HepG2 (cell line): Measurements from ENCODE around the gene CDK13. TPM values are rescaled to one million over a fixed set of nuclear protein-coding genes. Genes with fewer than 3 reads are reported as not detected.

Experiments used
- ARHGAP35 ChIP-seq: sonication (generic); formaldehyde crosslinking; IDR thresholded peaks from 2 replicates; pipeline ENCODE4 v1.9.0; 2022; ENCODE audit warnings: mild to moderate bottlenecking, inconsistent platforms, moderate library complexity, missing genetic modification reagents, borderline replicate concordance
- ATF1 ChIP-seq: IDR thresholded peaks from 2 replicates; pipeline ENCODE4 v1.6.1; 2016; ENCODE audit warnings: mild to moderate bottlenecking, control low read depth
- BATF2 ChIP-seq: sonication (generic); formaldehyde crosslinking; IDR thresholded peaks from 2 replicates; pipeline ENCODE4 v1.8.0; 2022; ENCODE audit warnings: mild to moderate bottlenecking, missing genetic modification reagents, moderate library complexity
- EHMT2 ChIP-seq: fragments of 200-600 bp; sonication (generic); IDR thresholded peaks from 2 replicates; pipeline ENCODE4 v1.7.0; 2017; ENCODE audit warnings: antibody characterized with exemption, low read depth, low read length, borderline replicate concordance
- FOXK2 ChIP-seq: fragments of 450-650 bp; IDR thresholded peaks from 2 replicates; pipeline ENCODE4 v1.6.1; 2016
- IKZF5 ChIP-seq: IDR thresholded peaks from 2 replicates; pipeline ENCODE4 v1.6.1; 2018; ENCODE audit warnings: missing genetic modification reagents, mild to moderate bottlenecking, missing compliant biosample characterization
- KMT2B ChIP-seq: IDR thresholded peaks from 2 replicates; pipeline ENCODE4 v1.6.1; 2016; ENCODE audit warnings: missing genetic modification reagents, missing compliant biosample characterization
- MBNL3 ChIP-seq: fragments of 250-450 bp; sonication (Bioruptor Pico); conservative IDR thresholded peaks from 2 replicates; pipeline ENCODE4 v1.8.0; 2022; ENCODE audit warnings: mild to moderate bottlenecking, inconsistent platforms
- MNT ChIP-seq: fragments of 450-650 bp; IDR thresholded peaks from 2 replicates; pipeline ENCODE4 v1.6.1; 2016
- NR3C1 ChIP-seq: sonication (generic); formaldehyde crosslinking; IDR thresholded peaks from 2 replicates; pipeline ENCODE4 v1.4.0; 2020; ENCODE audit warnings: missing genetic modification reagents
- RARA ChIP-seq: IDR thresholded peaks from 2 replicates; pipeline ENCODE4 v1.6.1; 2016; ENCODE audit warnings: missing genetic modification reagents, missing compliant biosample characterization
- SP5 ChIP-seq: IDR thresholded peaks from 2 replicates; pipeline ENCODE4 v1.6.1; 2016; ENCODE audit warnings: low read depth, borderline replicate concordance
- SRSF9 ChIP-seq: fragments of 200-400 bp; formaldehyde crosslinking; IDR thresholded peaks from 2 replicates; pipeline ENCODE4 v1.6.1; 2018; ENCODE audit warnings: borderline replicate concordance, mild to moderate bottlenecking, low read depth, low read length; ENCODE audit not compliant: insufficient read depth, poor library complexity, severe bottlenecking
- ZNF282 ChIP-seq: fragments of 450-650 bp; IDR thresholded peaks from 2 replicates; pipeline ENCODE4 v1.6.1; 2018; ENCODE audit not compliant: partially characterized antibody
- ZNF333 ChIP-seq: sonication (generic); formaldehyde crosslinking; IDR thresholded peaks from 2 replicates; pipeline ENCODE4 v1.4.0; 2020; ENCODE audit warnings: mild to moderate bottlenecking, missing genetic modification reagents, borderline replicate concordance
- ZNF44 ChIP-seq: sonication (generic); formaldehyde crosslinking; IDR thresholded peaks from 2 replicates; pipeline ENCODE4 v1.5.1; 2020; ENCODE audit warnings: mild to moderate bottlenecking, missing genetic modification reagents
- ZNF564 ChIP-seq: sonication (generic); formaldehyde crosslinking; IDR thresholded peaks from 2 replicates; pipeline ENCODE4 v1.8.1; 2023; ENCODE audit warnings: mild to moderate bottlenecking, missing genetic modification reagents
- ZNF572 ChIP-seq: sonication (generic); formaldehyde crosslinking; IDR thresholded peaks from 2 replicates; pipeline ENCODE4 v1.5.1; 2020; ENCODE audit warnings: mild to moderate bottlenecking, missing genetic modification reagents
- ZSCAN29 ChIP-seq: sonication (generic); formaldehyde crosslinking; conservative IDR thresholded peaks from 2 replicates; pipeline ENCODE4 v1.4.0; 2020; ENCODE audit warnings: mild to moderate bottlenecking, missing genetic modification reagents
- polyA plus RNA-seq, 8 experiments: library from polyadenylated mRNA; depleted of rRNA in 3 of 8; stranded (reverse) in 7 of 8; unstranded in 1 of 8; fragments of >200 nt; fragmentation: Illumina TruSeq in 4 of 8; extraction: Trizol in 4 of 8; gene quantifications; 2 replicates each; pipeline versions ENCODE4 v1.2.1 to v1.2.3, GENCODE V29; 2011 to 2016; ENCODE audit warnings: low read depth in 4 of 8, missing spikeins in 1 of 8, mixed read lengths in 1 of 8; ENCODE audit not compliant: insufficient read depth in 1 of 8
- total RNA-seq, 5 experiments: library from RNA; depleted of rRNA; stranded (reverse); fragments of >200 nt; fragmentation: Illumina TruSeq; extraction: Trizol; gene quantifications; 2 replicates each; pipeline ENCODE4 v1.2.3, GENCODE V29; 2016; ENCODE audit warnings: low read depth in 1 of 5
- TF ChIP-seq, protein P1 (sequence below): fragments of 450-650 bp; IDR thresholded peaks from 2 replicates; pipeline ENCODE4 v1.6.1; 2017
- TF ChIP-seq, protein P2 (sequence below): sonication (generic); formaldehyde crosslinking; IDR thresholded peaks from 2 replicates; pipeline ENCODE4 v1.4.0; 2020; ENCODE audit warnings: missing genetic modification reagents, borderline replicate concordance
- TF ChIP-seq, protein P3 (sequence below): sonication (generic); formaldehyde crosslinking; IDR thresholded peaks from 2 replicates; pipeline ENCODE4 v1.5.0; 2020; ENCODE audit warnings: missing genetic modification reagents

The CDK13 gene
- total and polyA plus RNA-seq, 2 of the 13 experiments (the other 11 are each of a cell fraction or from before 2014, with no cell fraction given) = 21.0 to 40.9 TPM

DNA sequence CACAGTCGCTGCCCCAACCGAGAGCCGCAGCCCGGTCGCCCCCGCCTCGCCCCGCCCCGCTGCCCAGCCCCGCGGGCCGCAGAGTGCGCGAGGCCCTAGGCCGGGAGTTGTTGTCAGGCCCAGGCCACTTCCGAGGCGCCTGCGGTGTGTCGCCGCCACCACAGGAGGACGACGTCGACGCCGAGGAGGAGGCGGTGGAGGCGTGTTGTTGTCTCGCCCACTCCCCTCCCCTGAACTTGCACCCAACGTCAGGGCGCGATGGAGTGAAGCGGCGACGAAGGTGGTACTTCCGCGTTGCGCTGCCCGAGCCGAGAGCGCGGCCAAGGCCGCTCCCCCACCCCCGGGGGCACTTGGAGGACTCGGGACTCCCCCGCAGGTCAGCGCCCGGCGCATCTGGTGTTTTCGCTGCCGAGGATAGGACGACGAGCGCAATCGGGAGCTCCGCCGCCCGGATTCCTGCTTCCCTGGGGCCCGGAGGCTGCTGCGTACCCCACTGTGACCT is at the start of gene CDK13 (continued):
- TF ChIP-seq ZNF564 (CRISPR knock-in tag) (peak; percentile 55), MBNL3 (CRISPR knock-in tag) (no peak), FOXK2 (no peak), ARHGAP35 (no peak), ZNF282 (no peak), ZNF572 (peak; percentile 48; the same call in 1 of the 2 replicates), BATF2 (CRISPR knock-in tag) (peak; percentile 16; the same call in 1 of the 2 replicates), SRSF9 (no peak), IKZF5 (CRISPR knock-in tag) (no peak), ZNF44 (CRISPR knock-in tag) (no peak), EHMT2 (no peak), NR3C1 (CRISPR knock-in tag) (no peak), ATF1 (CRISPR knock-in tag) (no peak), RARA (CRISPR knock-in tag) (peak; percentile 33; the same call in 1 of the 2 replicates), ZNF333 (CRISPR knock-in tag) (peak; percentile 84; the same call in 1 of the 2 replicates), ZSCAN29 (CRISPR knock-in tag) (no peak), MNT (no peak), SP5 (CRISPR knock-in tag) (no peak), KMT2B (CRISPR knock-in tag) (peak; percentile 15; the same call in 1 of the 2 replicates)
- TF ChIP-seq, protein P1, sequence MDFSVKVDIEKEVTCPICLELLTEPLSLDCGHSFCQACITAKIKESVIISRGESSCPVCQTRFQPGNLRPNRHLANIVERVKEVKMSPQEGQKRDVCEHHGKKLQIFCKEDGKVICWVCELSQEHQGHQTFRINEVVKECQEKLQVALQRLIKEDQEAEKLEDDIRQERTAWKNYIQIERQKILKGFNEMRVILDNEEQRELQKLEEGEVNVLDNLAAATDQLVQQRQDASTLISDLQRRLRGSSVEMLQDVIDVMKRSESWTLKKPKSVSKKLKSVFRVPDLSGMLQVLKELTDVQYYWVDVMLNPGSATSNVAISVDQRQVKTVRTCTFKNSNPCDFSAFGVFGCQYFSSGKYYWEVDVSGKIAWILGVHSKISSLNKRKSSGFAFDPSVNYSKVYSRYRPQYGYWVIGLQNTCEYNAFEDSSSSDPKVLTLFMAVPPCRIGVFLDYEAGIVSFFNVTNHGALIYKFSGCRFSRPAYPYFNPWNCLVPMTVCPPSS = no peak
- TF ChIP-seq, protein P2, sequence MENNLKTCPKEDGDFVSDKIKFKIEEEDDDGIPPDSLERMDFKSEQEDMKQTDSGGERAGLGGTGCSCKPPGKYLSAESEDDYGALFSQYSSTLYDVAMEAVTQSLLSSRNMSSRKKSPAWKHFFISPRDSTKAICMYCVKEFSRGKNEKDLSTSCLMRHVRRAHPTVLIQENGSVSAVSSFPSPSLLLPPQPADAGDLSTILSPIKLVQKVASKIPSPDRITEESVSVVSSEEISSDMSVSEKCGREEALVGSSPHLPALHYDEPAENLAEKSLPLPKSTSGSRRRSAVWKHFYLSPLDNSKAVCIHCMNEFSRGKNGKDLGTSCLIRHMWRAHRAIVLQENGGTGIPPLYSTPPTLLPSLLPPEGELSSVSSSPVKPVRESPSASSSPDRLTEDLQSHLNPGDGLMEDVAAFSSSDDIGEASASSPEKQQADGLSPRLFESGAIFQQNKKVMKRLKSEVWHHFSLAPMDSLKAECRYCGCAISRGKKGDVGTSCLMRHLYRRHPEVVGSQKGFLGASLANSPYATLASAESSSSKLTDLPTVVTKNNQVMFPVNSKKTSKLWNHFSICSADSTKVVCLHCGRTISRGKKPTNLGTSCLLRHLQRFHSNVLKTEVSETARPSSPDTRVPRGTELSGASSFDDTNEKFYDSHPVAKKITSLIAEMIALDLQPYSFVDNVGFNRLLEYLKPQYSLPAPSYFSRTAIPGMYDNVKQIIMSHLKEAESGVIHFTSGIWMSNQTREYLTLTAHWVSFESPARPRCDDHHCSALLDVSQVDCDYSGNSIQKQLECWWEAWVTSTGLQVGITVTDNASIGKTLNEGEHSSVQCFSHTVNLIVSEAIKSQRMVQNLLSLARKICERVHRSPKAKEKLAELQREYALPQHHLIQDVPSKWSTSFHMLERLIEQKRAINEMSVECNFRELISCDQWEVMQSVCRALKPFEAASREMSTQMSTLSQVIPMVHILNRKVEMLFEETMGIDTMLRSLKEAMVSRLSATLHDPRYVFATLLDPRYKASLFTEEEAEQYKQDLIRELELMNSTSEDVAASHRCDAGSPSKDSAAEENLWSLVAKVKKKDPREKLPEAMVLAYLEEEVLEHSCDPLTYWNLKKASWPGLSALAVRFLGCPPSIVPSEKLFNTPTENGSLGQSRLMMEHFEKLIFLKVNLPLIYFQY (CRISPR knock-in tag) = no peak
- TF ChIP-seq, protein P3, sequence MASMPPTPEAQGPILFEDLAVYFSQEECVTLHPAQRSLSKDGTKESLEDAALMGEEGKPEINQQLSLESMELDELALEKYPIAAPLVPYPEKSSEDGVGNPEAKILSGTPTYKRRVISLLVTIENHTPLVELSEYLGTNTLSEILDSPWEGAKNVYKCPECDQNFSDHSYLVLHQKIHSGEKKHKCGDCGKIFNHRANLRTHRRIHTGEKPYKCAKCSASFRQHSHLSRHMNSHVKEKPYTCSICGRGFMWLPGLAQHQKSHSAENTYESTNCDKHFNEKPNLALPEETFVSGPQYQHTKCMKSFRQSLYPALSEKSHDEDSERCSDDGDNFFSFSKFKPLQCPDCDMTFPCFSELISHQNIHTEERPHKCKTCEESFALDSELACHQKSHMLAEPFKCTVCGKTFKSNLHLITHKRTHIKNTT (CRISPR knock-in tag) = no peak
